A673 (cell line): ENCODE data around the gene VPS29. TPM values are rescaled to one million over a fixed set of nuclear protein-coding genes. Genes with fewer than 3 reads are reported as not detected.

Experiments
- BruUV-seq: library from RNA; stranded (reverse); fragments of 400-500 nt; replicated peaks from 2 replicates; lab custom pipeline; 2021; lab: Mats Ljungman, UMichigan
- CTCF ChIA-PET: fragments of 300-600 bp; sonication (Branson Sonifier 250); formaldehyde crosslinking; loops from one replicate; lab custom pipeline; 2022; ENCODE audit warnings: antibody characterized with exemption; lab: Charles Lee
- POLR2A ChIA-PET: fragments of 300-600 bp; sonication (Branson Sonifier 250); formaldehyde crosslinking; loops from one replicate; lab custom pipeline; 2022; ENCODE audit warnings: antibody characterized with exemption; ENCODE audit not compliant: low non-redundant PET; lab: Charles Lee
- DNase-seq: peaks from one replicate; pipeline ENCODE4 v3.0.0-alpha.2; 2015; ENCODE audit warnings: low spot score
- H3K27ac ChIP-seq: fragments of 200-600 bp; sonication (generic); 2 replicates; pipeline ENCODE4 v1.5.1; 2016; ENCODE audit warnings: mixed run types, low read depth, mild to moderate bottlenecking, mixed read lengths, antibody characterized with exemption, low read length; ENCODE audit not compliant: poor library complexity, severe bottlenecking
- H3K27me3 ChIP-seq: fragments of 200-600 bp; sonication (generic); replicated peaks from 2 replicates; pipeline ENCODE4 v1.6.1; 2017; ENCODE audit warnings: mixed run types, low read depth, mild to moderate bottlenecking, mixed read lengths, antibody characterized with exemption, low read length; ENCODE audit not compliant: insufficient read depth, poor library complexity
- H3K36me3 ChIP-seq: fragments of 200-600 bp; sonication (generic); 2 replicates; pipeline ENCODE4 v1.6.1; 2016; ENCODE audit warnings: mixed run types, mild to moderate bottlenecking, mixed read lengths, antibody characterized with exemption, low read length; ENCODE audit not compliant: insufficient read depth, poor library complexity, severe bottlenecking
- H3K4me1 ChIP-seq: fragments of 200-600 bp; sonication (generic); 2 replicates; pipeline ENCODE4 v1.6.1; 2017; ENCODE audit warnings: mixed run types, mild to moderate bottlenecking, mixed read lengths, antibody characterized with exemption, low read length; ENCODE audit not compliant: insufficient read depth, poor library complexity, severe bottlenecking
- H3K4me3 ChIP-seq: fragments of 200-600 bp; sonication (generic); 2 replicates; pipeline ENCODE4 v1.5.1; 2016; ENCODE audit warnings: low read depth, mixed run types, mild to moderate bottlenecking, mixed read lengths, low read length; ENCODE audit not compliant: poor library complexity, severe bottlenecking
- H3K9me3 ChIP-seq: fragments of 200-600 bp; sonication (generic); 2 replicates; pipeline ENCODE4 v1.6.1; 2016; ENCODE audit warnings: mixed run types, low read depth, mild to moderate bottlenecking, mixed read lengths, antibody characterized with exemption, low read length; ENCODE audit not compliant: poor library complexity, severe bottlenecking
- EZH2 ChIP-seq: fragments of 200-600 bp; sonication (generic); IDR thresholded peaks from 2 replicates; pipeline ENCODE4 v1.6.1; 2017; ENCODE audit warnings: borderline replicate concordance, low read depth, mild to moderate bottlenecking, mixed read lengths, antibody characterized with exemption, low read length; ENCODE audit not compliant: poor library complexity, severe bottlenecking
- intact Hi-C: fragments of 100-400 bp; cut with micrococcal nuclease; formaldehyde crosslinking; loops from one replicate; pipeline ENCODE4 v1.10.0; 2022; ENCODE audit not compliant: unreplicated experiment
- total RNA-seq: library from RNA; stranded (reverse); gene quantifications from 2 replicates; pipeline ENCODE4 v1.2.3, GENCODE V29; 2021
- TF ChIP-seq, protein P1 (sequence below): fragments of 300-800, 200-600 bp; sonication (generic); conservative IDR thresholded peaks from 2 replicates; pipeline ENCODE4 v1.5.1; 2017; ENCODE audit warnings: low read depth, mild to moderate bottlenecking, antibody characterized with exemption, low read length, moderate library complexity, mixed read lengths

Gene VPS29
- total RNA-seq, 1 experiment from 2014 or later: 147 TPM

DNA sequence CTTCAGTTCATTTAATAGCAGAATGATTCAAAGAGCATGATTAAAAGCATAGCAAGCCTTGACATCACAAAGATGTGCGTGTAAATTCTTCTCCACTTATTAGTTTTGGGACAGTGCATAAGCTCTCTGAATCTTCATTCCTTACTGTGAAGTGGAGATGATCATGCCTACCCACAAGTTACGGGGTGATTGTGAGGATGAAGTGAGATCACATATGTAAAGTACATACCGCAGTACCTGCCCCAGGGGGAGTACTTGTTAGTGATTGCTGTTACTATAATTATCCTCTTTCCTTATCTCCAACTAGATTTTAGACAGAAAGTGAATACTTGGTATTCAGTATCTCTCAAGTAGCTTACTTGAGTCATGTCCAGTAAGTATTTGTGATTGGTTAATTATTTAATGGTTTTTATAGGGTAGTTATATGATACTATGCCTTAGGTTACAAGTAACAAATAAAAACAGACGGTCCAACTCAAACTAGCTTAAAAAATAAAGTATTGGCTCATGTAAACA is 6.2 kb upstream of the VPS29 start:
- CTCF ChIA-PET: no interaction called here
- intact Hi-C loops: no loop called here
- POLR2A ChIA-PET: no interaction called here
- Histone ChIP-seq H3K9me3 (no peaks in the 10 kb centered on the region), H3K4me1 (peaks cover 7% of the 10 kb centered on the region), H3K27ac (no peak overlapping the region), H3K4me3 (no peak overlapping the region), H3K27me3 (no peaks in the 10 kb centered on the region), H3K36me3 (no peaks in the 10 kb centered on the region)
- BruUV-seq: no TSS peak
- no peak for TF ChIP-seq EZH2
- TF ChIP-seq, protein P1, sequence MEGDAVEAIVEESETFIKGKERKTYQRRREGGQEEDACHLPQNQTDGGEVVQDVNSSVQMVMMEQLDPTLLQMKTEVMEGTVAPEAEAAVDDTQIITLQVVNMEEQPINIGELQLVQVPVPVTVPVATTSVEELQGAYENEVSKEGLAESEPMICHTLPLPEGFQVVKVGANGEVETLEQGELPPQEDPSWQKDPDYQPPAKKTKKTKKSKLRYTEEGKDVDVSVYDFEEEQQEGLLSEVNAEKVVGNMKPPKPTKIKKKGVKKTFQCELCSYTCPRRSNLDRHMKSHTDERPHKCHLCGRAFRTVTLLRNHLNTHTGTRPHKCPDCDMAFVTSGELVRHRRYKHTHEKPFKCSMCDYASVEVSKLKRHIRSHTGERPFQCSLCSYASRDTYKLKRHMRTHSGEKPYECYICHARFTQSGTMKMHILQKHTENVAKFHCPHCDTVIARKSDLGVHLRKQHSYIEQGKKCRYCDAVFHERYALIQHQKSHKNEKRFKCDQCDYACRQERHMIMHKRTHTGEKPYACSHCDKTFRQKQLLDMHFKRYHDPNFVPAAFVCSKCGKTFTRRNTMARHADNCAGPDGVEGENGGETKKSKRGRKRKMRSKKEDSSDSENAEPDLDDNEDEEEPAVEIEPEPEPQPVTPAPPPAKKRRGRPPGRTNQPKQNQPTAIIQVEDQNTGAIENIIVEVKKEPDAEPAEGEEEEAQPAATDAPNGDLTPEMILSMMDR: no peak
- no peak for DNase-seq

DNA sequence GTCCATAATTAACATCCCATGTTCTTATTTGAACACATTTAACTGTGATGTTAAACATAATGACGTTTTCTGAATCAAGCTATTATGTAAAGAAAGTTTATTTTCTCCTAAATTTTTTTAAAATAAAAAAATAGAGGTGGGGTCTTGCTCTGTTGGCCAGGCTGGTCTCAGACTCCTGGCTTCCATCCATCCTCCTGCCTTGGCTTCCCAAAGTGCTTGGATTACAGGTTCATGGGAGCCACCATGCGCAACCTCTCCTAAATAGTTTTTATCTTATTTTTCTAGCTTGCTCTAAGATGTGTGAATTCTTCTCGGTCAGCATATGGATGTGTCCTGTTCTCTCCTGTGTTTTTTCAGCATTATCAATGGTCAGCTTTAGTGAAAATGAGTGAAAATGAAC is 3.4 kb upstream of the VPS29 start:
- Histone ChIP-seq H3K36me3 (no peaks in the 10 kb centered on the region), H3K9me3 (no peaks in the 10 kb centered on the region), H3K4me3 (no peak overlapping the region), H3K27ac (no peak overlapping the region), H3K27me3 (no peaks in the 10 kb centered on the region), H3K4me1 (peaks cover 4% of the 10 kb centered on the region)
- TF ChIP-seq, protein P1: no peak
- no peak for TF ChIP-seq EZH2
- no TSS peak for BruUV-seq
- POLR2A ChIA-PET: no interaction called here
- intact Hi-C loops: no loop called here
- CTCF ChIA-PET: no interaction called here
- DNase-seq: no peak

DNA sequence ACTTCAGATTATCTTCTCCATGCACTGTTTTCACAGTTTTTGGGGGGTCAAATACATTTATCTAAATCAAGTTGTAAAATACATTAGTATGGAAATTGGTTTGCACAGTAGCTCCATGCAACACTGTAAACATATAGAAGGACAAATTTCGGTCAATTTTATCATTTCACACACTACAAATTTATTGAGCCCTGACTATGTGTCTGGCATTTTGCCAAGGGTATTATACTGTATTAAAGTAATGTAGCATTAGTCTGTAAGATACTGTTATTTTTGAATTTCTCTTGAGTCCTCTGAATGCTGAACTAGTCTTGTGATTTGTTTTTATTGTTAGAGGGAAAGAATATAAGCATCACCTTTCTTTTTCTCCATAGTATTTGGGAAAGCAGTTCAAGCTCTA is 1.5 kb upstream of the VPS29 start:
- Histone ChIP-seq H3K27ac (no peak overlapping the region), H3K4me3 (no peak overlapping the region), H3K36me3 (no peaks in the 10 kb centered on the region), H3K9me3 (no peaks in the 10 kb centered on the region), H3K4me1 (peaks cover 14% of the 10 kb centered on the region), H3K27me3 (no peaks in the 10 kb centered on the region)
- ChIA-PET CTCF (no interaction called here), POLR2A (no interaction called here)
- intact Hi-C loops: no loop called here
- DNase-seq: no peak
- no TSS peak for BruUV-seq
- TF ChIP-seq, protein P1: no peak
- TF ChIP-seq EZH2: no peak
